Hepatocyte (in vitro differentiated cells): Measurements from ENCODE around the gene MRPL48. TPM values are rescaled to one million over a fixed set of nuclear protein-coding genes. Genes with fewer than 3 reads are reported as not detected.
"Not testable (repeated sequence)": the region's sequence is repeated elsewhere in the genome, so short reads cannot be mapped to it uniquely, and the experiment has no call there.

Source experiments
- DNase-seq: peaks from one replicate; pipeline ENCODE4 v3.0.0-alpha.2; 2016; ENCODE audit warnings: low spot score
- H2AFZ ChIP-seq: fragments of 200-600 bp; sonication (generic); 2 replicates; pipeline ENCODE4 v1.6.0; 2016; ENCODE audit warnings: antibody characterized with exemption, mild to moderate bottlenecking
- H3K27ac ChIP-seq: fragments of 200-600 bp; sonication (generic); 2 replicates; pipeline ENCODE4 v1.5.1; 2016; ENCODE audit warnings: mild to moderate bottlenecking
- H3K27me3 ChIP-seq: fragments of 200-600 bp; sonication (generic); 2 replicates; pipeline ENCODE4 v1.6.1; 2016
- H3K36me3 ChIP-seq: fragments of 200-600 bp; sonication (generic); replicated peaks from 2 replicates; pipeline ENCODE4 v1.5.1; 2016; ENCODE audit warnings: low read depth; ENCODE audit not compliant: insufficient read depth
- H3K4me1 ChIP-seq: fragments of 200-600 bp; sonication (generic); 2 replicates; pipeline ENCODE4 v1.5.1; 2016; ENCODE audit warnings: mild to moderate bottlenecking, moderate library complexity; ENCODE audit not compliant: insufficient read depth
- H3K4me2 ChIP-seq: fragments of 200-600 bp; sonication (generic); 2 replicates; pipeline ENCODE4 v1.6.0; 2016
- H3K4me3 ChIP-seq: fragments of 200-600 bp; sonication (generic); 2 replicates; pipeline ENCODE4 v1.5.1; 2016; ENCODE audit warnings: mild to moderate bottlenecking
- H3K79me2 ChIP-seq: fragments of 200-600 bp; sonication (generic); 2 replicates; pipeline ENCODE4 v1.6.0; 2017; ENCODE audit warnings: mild to moderate bottlenecking
- H3K9me2 ChIP-seq: fragments of 200-600 bp; sonication (generic); replicated peaks from 2 replicates; pipeline ENCODE4 v1.6.0; 2017; ENCODE audit warnings: mild to moderate bottlenecking; ENCODE audit not compliant: insufficient read depth
- H3K9me3 ChIP-seq: fragments of 200-600 bp; sonication (generic); 2 replicates; pipeline ENCODE4 v1.5.1; 2016; ENCODE audit warnings: low read depth, mild to moderate bottlenecking
- H4K20me1 ChIP-seq: fragments of 200-600 bp; sonication (generic); 2 replicates; pipeline ENCODE4 v1.6.0; 2016; ENCODE audit warnings: mild to moderate bottlenecking; ENCODE audit not compliant: insufficient read depth, poor library complexity, severe bottlenecking
- CTCF ChIP-seq: fragments of 200-600 bp; sonication (generic); IDR thresholded peaks from 2 replicates; pipeline ENCODE4 v1.5.1; 2016; ENCODE audit warnings: antibody characterized with exemption, mild to moderate bottlenecking; ENCODE audit not compliant: poor library complexity
- EZH2 ChIP-seq: fragments of 200-600 bp; sonication (generic); IDR thresholded peaks from 2 replicates; pipeline ENCODE4 v1.6.1; 2016; ENCODE audit warnings: antibody characterized with exemption, mild to moderate bottlenecking, borderline replicate concordance
- EZH2phosphoT487 ChIP-seq: fragments of 200-600 bp; sonication (generic); IDR thresholded peaks from one replicate; pipeline ENCODE4 v1.6.1; 2018; ENCODE audit warnings: antibody characterized with exemption, mild to moderate bottlenecking, low read depth, moderate library complexity; ENCODE audit not compliant: unreplicated experiment, severe bottlenecking
- WGBS: methylation state at CpG from one replicate; pipeline ENCODE4 v1.1.6; 2016; ENCODE audit warnings: low lambda C conversion rate; ENCODE audit errors: missing lambda C conversion rate; 5-methylcytosine and 5-hydroxymethylcytosine counted together
- polyA plus RNA-seq: library from polyadenylated mRNA; unstranded; fragments of >200 nt; fragmentation: Nextera tagmentation; extraction: Ambion mirVana; gene quantifications from 2 replicates; pipeline ENCODE4 v1.2.1, GENCODE V29; 2016
- total RNA-seq: library from RNA; depleted of rRNA; stranded (reverse); fragments of >200 nt; gene quantifications from 2 replicates; pipeline ENCODE4 v1.2.3, GENCODE V29; 2014

MRPL48 gene
- total and polyA plus RNA-seq, 2 experiments from 2014 or later: 25.9 to 59.1 TPM

DNA sequence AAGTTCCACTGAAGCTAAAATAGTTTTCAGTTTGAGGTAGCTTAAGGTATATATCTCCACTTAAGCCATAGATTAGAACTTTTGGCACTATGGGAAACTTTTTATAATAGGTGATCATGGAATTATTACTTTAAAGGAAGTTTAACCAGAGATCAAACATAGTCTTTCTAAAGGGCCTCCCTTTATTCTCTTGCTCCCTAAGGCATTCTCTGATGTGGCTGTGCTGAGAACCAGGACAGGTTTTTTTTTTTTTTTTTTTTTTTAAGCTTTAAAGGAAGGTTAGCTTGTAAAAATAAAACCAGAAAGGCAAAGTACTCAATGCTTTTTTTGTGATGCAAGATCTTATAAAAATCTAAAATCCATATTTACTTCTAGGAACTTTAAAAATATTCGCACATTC lies 2.9 kb upstream of the MRPL48 start:
- no peaks in the 10 kb centered on the region for H3K9me3 ChIP-seq
- H3K4me1 ChIP-seq: peaks cover 11% of the 10 kb centered on the region
- H3K27me3 ChIP-seq: no peaks in the 10 kb centered on the region
- no peaks in the 10 kb centered on the region for H4K20me1 ChIP-seq
- WGBS: 100% methylated on average over 1 of the region's 1 CpG
- no peak overlapping the region for H3K4me2 ChIP-seq
- DNase-seq: no peak
- no peaks in the 10 kb centered on the region for H3K36me3 ChIP-seq
- H3K9me2 ChIP-seq: no peaks in the 10 kb centered on the region
- H3K79me2 ChIP-seq: peaks cover 14% of the 10 kb centered on the region
- TF ChIP-seq EZH2 (no peak), EZH2phosphoT487 (no peak), CTCF (no peak)
- no peak overlapping the region for H2AFZ ChIP-seq
- H3K4me3 ChIP-seq: no peak overlapping the region
- H3K27ac ChIP-seq: peak overlapping the region; percentile 42

DNA sequence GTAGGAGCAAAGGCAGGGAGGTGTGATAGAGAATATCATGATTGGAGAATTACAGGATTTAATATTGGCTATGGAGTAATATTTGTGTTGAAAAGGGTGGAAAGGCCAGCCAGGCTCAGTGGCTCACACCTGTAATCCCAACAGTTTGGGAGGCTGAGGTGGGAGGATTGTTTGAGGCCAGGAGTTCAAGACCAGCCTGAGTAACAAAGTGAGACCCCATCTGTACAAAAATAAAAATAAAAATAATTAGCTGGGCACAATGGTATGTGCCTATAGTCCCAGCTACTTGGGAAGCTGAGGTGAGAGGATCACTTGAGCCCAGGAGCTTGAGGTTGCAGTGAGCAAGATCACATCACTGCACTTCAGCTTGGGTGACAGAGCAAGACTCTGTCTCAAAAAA lies 2.2 kb upstream of the MRPL48 start:
- not testable (repeated sequence) for H3K9me2 ChIP-seq, H3K27ac ChIP-seq, H3K4me2 ChIP-seq, H3K27me3 ChIP-seq, H3K36me3 ChIP-seq, H4K20me1 ChIP-seq, DNase-seq, H2AFZ ChIP-seq, H3K9me3 ChIP-seq, H3K4me3 ChIP-seq
- H3K79me2 ChIP-seq: peaks cover 15% of the 10 kb centered on the region
- peaks cover 11% of the 10 kb centered on the region for H3K4me1 ChIP-seq

GRCh38 chr11:73787051-73787642 lies 527 bp upstream of the MRPL48 start:
- no peak for TF ChIP-seq CTCF
- TF ChIP-seq EZH2phosphoT487: no peak
- no peak for TF ChIP-seq EZH2
- peak overlapping the region; percentile 95 for H3K27ac ChIP-seq
- H3K27me3 ChIP-seq: no peaks in the 10 kb centered on the region
- no peaks in the 10 kb centered on the region for H3K9me3 ChIP-seq
- H3K36me3 ChIP-seq: no peaks in the 10 kb centered on the region
- H3K79me2 ChIP-seq: peaks cover 19% of the 10 kb centered on the region
- no peaks in the 10 kb centered on the region for H3K9me2 ChIP-seq
- peak overlapping the region; percentile 51 for H3K4me3 ChIP-seq
- no peaks in the 10 kb centered on the region for H4K20me1 ChIP-seq
- H2AFZ ChIP-seq: peak overlapping the region; percentile 99
- DNase-seq: no peak
- H3K4me1 ChIP-seq: peaks cover 11% of the 10 kb centered on the region
- 83% methylated on average over 17 of the region's 17 CpGs for WGBS
- peak overlapping the region; percentile 85 for H3K4me2 ChIP-seq

DNA sequence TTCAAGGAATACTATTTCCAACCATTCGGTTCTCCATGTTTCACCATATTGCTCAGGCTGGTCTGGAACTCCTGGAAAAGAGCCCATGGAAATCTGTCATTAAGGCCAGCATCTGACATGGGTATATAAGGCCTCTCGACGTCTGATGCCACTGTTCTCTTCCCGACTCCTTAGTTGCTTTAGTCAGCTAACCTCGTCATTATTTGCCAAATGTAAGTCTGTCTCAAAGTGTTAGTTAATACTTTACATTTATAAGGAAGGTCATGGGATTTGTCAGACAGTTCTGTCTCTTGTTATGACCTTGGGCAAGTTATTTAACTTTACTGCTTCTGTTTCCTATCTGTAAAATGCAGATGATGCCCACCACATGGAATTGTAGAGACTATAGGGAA lies 1.6 kb downstream of the MRPL48 start:
- Histone ChIP-seq H3K27me3 (no peaks in the 10 kb centered on the region), H3K27ac (peak overlapping the region; percentile 95), H4K20me1 (no peaks in the 10 kb centered on the region), H3K4me1 (peaks cover 11% of the 10 kb centered on the region), H3K4me3 (no peak overlapping the region), H2AFZ (no peak overlapping the region), H3K4me2 (peak overlapping the region; percentile 85), H3K36me3 (no peaks in the 10 kb centered on the region), H3K9me2 (no peaks in the 10 kb centered on the region), H3K79me2 (peaks cover 31% of the 10 kb centered on the region), H3K9me3 (no peaks in the 10 kb centered on the region)
- WGBS: 81% methylated on average over 5 of the region's 5 CpGs
- no peak for DNase-seq
- TF ChIP-seq EZH2: no peak
- no peak for TF ChIP-seq EZH2phosphoT487
- no peak for TF ChIP-seq CTCF
